ENCODE data around the gene GRM5.

GRCh38 chr11:88631497-88631896 lies 434.3 kb downstream of the GRM5 start:
- TF ChIP-seq CTCF (IDR thresholded peaks at IDR 0.05) (no peak), POLR2A (IDR thresholded peaks at IDR 0.05) (no peak)

All from esophagus squamous epithelium (tissue), 4 donors.